CD4-positive, alpha-beta memory T cell (primary cell): ENCODE measurements around the gene FOCAD. TPM values are rescaled to one million over a fixed set of nuclear protein-coding genes. Genes with fewer than 3 reads are reported as not detected.
"Not testable (repeated sequence)": the region's sequence is repeated elsewhere in the genome, so short reads cannot be mapped to it uniquely, and the experiment has no call there.

Experiments used
- CTCF ChIA-PET: fragments of 350-600 bp; sonication (Branson Sonifier 250); formaldehyde crosslinking; loops from one replicate; lab custom pipeline; 2021; ENCODE audit warnings: inconsistent platforms; ENCODE audit not compliant: partially characterized antibody; lab: Charles Lee
- POLR2A ChIA-PET: fragments of 350-600 bp; sonication (Branson Sonifier 250); formaldehyde crosslinking; loops from one replicate; lab custom pipeline; 2021; ENCODE audit not compliant: partially characterized antibody; lab: Charles Lee
- DNase-seq, 5 donors: peaks; one replicate each; pipeline versions ENCODE4 v3.0.0 to v3.0.0-alpha.2; 2020 to 2022; ENCODE audit warnings: mixed read lengths in 1 of 5
- H3K27ac ChIP-seq: one replicate; pipeline ENCODE4 v1.7.0; 2013; ENCODE audit warnings: low read depth, low read length
- H3K27me3 ChIP-seq: 2 replicates; pipeline ENCODE4 v1.7.0; 2013; ENCODE audit warnings: mild to moderate bottlenecking, low read length, moderate library complexity; ENCODE audit not compliant: insufficient read depth
- H3K36me3 ChIP-seq: 2 replicates; pipeline ENCODE4 v1.7.0; 2013; ENCODE audit warnings: mild to moderate bottlenecking, low read length, moderate library complexity; ENCODE audit not compliant: insufficient read depth
- H3K4me1 ChIP-seq: 2 replicates; pipeline ENCODE4 v1.7.0; 2013; ENCODE audit warnings: mild to moderate bottlenecking, low read length, moderate library complexity; ENCODE audit not compliant: insufficient read depth
- H3K4me3 ChIP-seq, 2 donors: one replicate each; pipeline ENCODE4 v1.7.0; 2013; ENCODE audit warnings: low read length in 2 of 2, mild to moderate bottlenecking in 1 of 2
- H3K9me3 ChIP-seq, 2 donors: one replicate each; pipeline ENCODE4 v1.7.0; 2013; ENCODE audit warnings: low read length in 2 of 2, control low read depth in 1 of 2; ENCODE audit not compliant: control insufficient read depth in 1 of 2
- H3K27ac Mint-ChIP-seq, 7 donors: one replicate each; pipeline ENCODE4 v1.8.0; 2020 to 2021; ENCODE audit warnings: mixed read lengths in 7 of 7, mild to moderate bottlenecking in 6 of 7, inconsistent platforms in 3 of 7, moderate library complexity in 3 of 7
- H3K27me3 Mint-ChIP-seq, 2 donors: one replicate each; pipeline ENCODE4 v1.8.0; 2020 to 2021; ENCODE audit warnings: mixed read lengths in 2 of 2
- H3K36me3 Mint-ChIP-seq, 2 donors: one replicate each; pipeline ENCODE4 v1.8.0; 2020 to 2021; ENCODE audit warnings: mixed read lengths in 2 of 2, inconsistent platforms in 1 of 2, mild to moderate bottlenecking in 1 of 2
- H3K4me1 Mint-ChIP-seq, 4 donors: one replicate each; pipeline ENCODE4 v1.8.0; 2020 to 2021; ENCODE audit warnings: mixed read lengths in 4 of 4, mild to moderate bottlenecking in 1 of 4
- H3K4me3 Mint-ChIP-seq, 8 donors: one replicate each; pipeline ENCODE4 v1.8.0; 2020 to 2021; ENCODE audit warnings: mixed read lengths in 8 of 8, mild to moderate bottlenecking in 7 of 8, moderate library complexity in 6 of 8, inconsistent platforms in 3 of 8
- H3K9me3 Mint-ChIP-seq, 8 donors: one replicate each; pipeline ENCODE4 v1.8.0; 2020 to 2021; ENCODE audit warnings: mixed read lengths in 8 of 8, mild to moderate bottlenecking in 5 of 8, inconsistent platforms in 3 of 8, moderate library complexity in 1 of 8
- intact Hi-C: fragments of 100-400 bp; cut with micrococcal nuclease; formaldehyde crosslinking; loops from one replicate; pipeline ENCODE4 v1.15.1; 2023
- polyA plus RNA-seq, 2 donors: library from polyadenylated mRNA; unstranded; fragments of 300-500 nt; fragmentation: Illumina TruSeq; gene quantifications; one replicate each; pipeline ENCODE4 v1.2.3, GENCODE V29; 2021
- total RNA-seq, 2 experiments: library from RNA; stranded (reverse); gene quantifications; one replicate each; pipeline ENCODE4 v1.2.3, GENCODE V29; 2021

Gene FOCAD
- total and polyA plus RNA-seq, 4 experiments from 2014 or later, result 12.4 to 20.6 (median 17.5) TPM

- Histone ChIP-seq H3K27me3 (no peaks in the 10 kb centered on the region), H3K4me1 (no peaks in the 10 kb centered on the region), H3K9me3 (no peaks in the 10 kb centered on the region), H3K36me3 (no peaks in the 10 kb centered on the region), H3K4me3 (no peak overlapping the region), H3K27ac (no peak overlapping the region)
- H3K4me1 Mint-ChIP-seq, result peaks cover 0 to 5% (median 2%) of the 10 kb centered on the region in 4 donors
- intact Hi-C loops, result no loop called here
- ChIA-PET POLR2A (no interaction called here), CTCF (no interaction called here)
- H3K4me3 Mint-ChIP-seq, result no peak overlapping the region
- no peak overlapping the region for H3K27ac Mint-ChIP-seq
- H3K27me3 Mint-ChIP-seq, result peaks cover 3 to 4% of the 10 kb centered on the region in 2 donors
- DNase-seq, result no peak
- no peaks in the 10 kb centered on the region for H3K36me3 Mint-ChIP-seq
- no peaks in the 10 kb centered on the region for H3K9me3 Mint-ChIP-seq
These were observed 37.4 kb upstream of the FOCAD start for GRCh38 chr9:20646656-20647055.

- no peak for DNase-seq
- no peaks in the 10 kb centered on the region for H3K9me3 Mint-ChIP-seq
- no peaks in the 10 kb centered on the region for H3K27me3 ChIP-seq
- H3K4me3 ChIP-seq, result no peak overlapping the region
- H3K4me3 Mint-ChIP-seq, result no peak overlapping the region
- CTCF ChIA-PET, result no interaction called here
- POLR2A ChIA-PET, result interaction anchor here (1.5 kb wide), 1 partner anchor 28 kb away, joined by 4 read pairs; the partner anchor contains the start of gene MLLT3
- no peak overlapping the region for H3K27ac ChIP-seq
- no peaks in the 10 kb centered on the region for H3K4me1 Mint-ChIP-seq
- H3K9me3 ChIP-seq, result no peaks in the 10 kb centered on the region
- H3K36me3 Mint-ChIP-seq, result no peaks in the 10 kb centered on the region
- no peaks in the 10 kb centered on the region for H3K36me3 ChIP-seq
- H3K4me1 ChIP-seq, result no peaks in the 10 kb centered on the region
- H3K27ac Mint-ChIP-seq, result no peak overlapping the region
- H3K27me3 Mint-ChIP-seq, result peaks cover 3 to 4% of the 10 kb centered on the region in 2 donors
- intact Hi-C loops, result no loop called here
These were observed 34.7 kb upstream of the FOCAD start for GRCh38 chr9:20649381-20649780.

GRCh38 chr9:20650313-20650712, 33.7 kb upstream of the FOCAD start:
- no peaks in the 10 kb centered on the region for H3K27me3 ChIP-seq
- CTCF ChIA-PET, result no interaction called here
- no peaks in the 10 kb centered on the region for H3K4me1 ChIP-seq
- no peak for DNase-seq
- Mint-ChIP-seq H3K27me3 (peaks cover 3 to 4% of the 10 kb centered on the region in 2 donors), H3K4me1 (peaks cover 0 to 4% (median 2%) of the 10 kb centered on the region in 4 donors), H3K36me3 (no peaks in the 10 kb centered on the region), H3K4me3 (no peak overlapping the region), H3K27ac (no peak overlapping the region), H3K9me3 (no peaks in the 10 kb centered on the region)
- H3K27ac ChIP-seq, result no peak overlapping the region
- intact Hi-C loops, result no loop called here
- H3K4me3 ChIP-seq, result no peak overlapping the region
- POLR2A ChIA-PET, result interaction anchor here (1.5 kb wide), 1 partner anchor 28 kb away, joined by 4 read pairs; the partner anchor contains the start of gene MLLT3
- no peaks in the 10 kb centered on the region for H3K36me3 ChIP-seq
- H3K9me3 ChIP-seq, result no peaks in the 10 kb centered on the region

- Mint-ChIP-seq H3K4me3 (no peak overlapping the region), H3K4me1 (peaks cover 0 to 5% (median 3%) of the 10 kb centered on the region in 4 donors), H3K36me3 (no peaks in the 10 kb centered on the region), H3K27me3 (peaks cover 3 to 4% of the 10 kb centered on the region in 2 donors), H3K27ac (no peak overlapping the region), H3K9me3 (no peaks in the 10 kb centered on the region)
- Histone ChIP-seq H3K4me1 (no peaks in the 10 kb centered on the region), H3K9me3 (no peaks in the 10 kb centered on the region), H3K36me3 (no peaks in the 10 kb centered on the region), H3K4me3 (no peak overlapping the region), H3K27ac (no peak overlapping the region), H3K27me3 (no peaks in the 10 kb centered on the region)
- ChIA-PET CTCF (no interaction called here), POLR2A (interaction anchor here (1.5 kb wide), 1 partner anchor 29 kb away, joined by 4 read pairs; the partner anchor contains the start of gene MLLT3)
- no peak for DNase-seq
- intact Hi-C loops, result no loop called here
These were observed 33.2 kb upstream of the FOCAD start for GRCh38 chr9:20650750-20651299.

- DNase-seq, result no peak
- H3K36me3 ChIP-seq, result no peaks in the 10 kb centered on the region
- POLR2A ChIA-PET, result no interaction called here
- Mint-ChIP-seq H3K9me3 (no peaks in the 10 kb centered on the region), H3K4me3 (no peak overlapping the region), H3K4me1 (peaks cover 0 to 5% (median 3%) of the 10 kb centered on the region in 4 donors), H3K36me3 (no peaks in the 10 kb centered on the region), H3K27ac (no peak overlapping the region), H3K27me3 (peaks cover 3% of the 10 kb centered on the region in 2 donors)
- no peaks in the 10 kb centered on the region for H3K9me3 ChIP-seq
- intact Hi-C loops, result no loop called here
- no peaks in the 10 kb centered on the region for H3K4me1 ChIP-seq
- H3K4me3 ChIP-seq, result no peak overlapping the region
- H3K27me3 ChIP-seq, result no peaks in the 10 kb centered on the region
- CTCF ChIA-PET, result interaction anchor here (0.6 kb wide), 1 partner anchor 37 kb away, joined by 3 read pairs; no protein-coding TSS in a partner anchor
- H3K27ac ChIP-seq, result no peak overlapping the region
These were observed 32.1 kb upstream of the FOCAD start for GRCh38 chr9:20651939-20652338.

GRCh38 chr9:20658246-20658667, 25.8 kb upstream of the FOCAD start:
- POLR2A ChIA-PET, result interaction anchor here (1.3 to 1.8 kb wide), 2 partner anchors 26 to 36 kb away, joined by 14 to 16 read pairs; partner anchors contain the start of genes FOCAD and MLLT3
- H3K27me3 ChIP-seq, H3K36me3 Mint-ChIP-seq, H3K9me3 ChIP-seq, H3K36me3 ChIP-seq, CTCF ChIA-PET, H3K4me1 Mint-ChIP-seq, H3K9me3 Mint-ChIP-seq, H3K27me3 Mint-ChIP-seq: not testable (repeated sequence)
- Mint-ChIP-seq H3K4me3 (peak overlapping the region in 2 of 8 donors; percentile 90 to 91), H3K27ac (peak overlapping the region; percentile 77 to 88 (median 84))
- peaks cover 36% of the 10 kb centered on the region for H3K4me1 ChIP-seq
- peak overlapping the region in 1 of 2 donors; percentile 55 for H3K4me3 ChIP-seq
- intact Hi-C loops, result loop anchor here (1.0 to 2.0 kb wide), 2 partner anchors 26 to 35 kb away; partner anchors contain the start of genes FOCAD and MLLT3
- H3K27ac ChIP-seq, result peak overlapping the region; percentile 26
- peak; percentile 45 to 75 (median 51) for DNase-seq

- H3K27ac ChIP-seq, result peak overlapping the region; percentile 26
- H3K4me1 Mint-ChIP-seq, result peaks cover 7 to 11% (median 8%) of the 10 kb centered on the region in 4 donors
These were observed 25.2 kb upstream of the FOCAD start for GRCh38 chr9:20658677-20659473.

More at GRCh38 chr9:20658677-20659473, 25.2 kb upstream of the FOCAD start:
- H3K4me3 ChIP-seq, result peak overlapping the region in 1 of 2 donors; percentile 55
- no peaks in the 10 kb centered on the region for H3K27me3 ChIP-seq
- ChIA-PET CTCF (no interaction called here), POLR2A (interaction anchor here (1.3 to 1.8 kb wide), 2 partner anchors 25 to 37 kb away, joined by 14 to 16 read pairs; partner anchors contain the start of genes FOCAD and MLLT3)
- DNase-seq, result no peak
- H3K27ac Mint-ChIP-seq, result peak overlapping the region in 6 of 7 donors; percentile 7 to 87 (median 79)
- H3K27me3 Mint-ChIP-seq, result peaks cover 0 to 1% of the 10 kb centered on the region in 2 donors
- peak overlapping the region in 2 of 8 donors; percentile 90 to 91 for H3K4me3 Mint-ChIP-seq
- H3K36me3 ChIP-seq, result no peaks in the 10 kb centered on the region
- H3K9me3 ChIP-seq, result no peaks in the 10 kb centered on the region
- intact Hi-C loops, result loop anchor here (1.0 to 2.0 kb wide), 2 partner anchors 25 to 36 kb away; partner anchors contain the start of genes FOCAD and MLLT3
- peaks cover 36% of the 10 kb centered on the region for H3K4me1 ChIP-seq
- H3K9me3 Mint-ChIP-seq, result no peaks in the 10 kb centered on the region
- H3K36me3 Mint-ChIP-seq, result peaks cover 0 to 4% of the 10 kb centered on the region in 2 donors
